ENCODE measurements around the gene SLC35D1. TPM values are rescaled to one million over a fixed set of nuclear protein-coding genes. Genes with fewer than 3 reads are reported as not detected.
A peak's percentile ranks its signal among the peaks of the same experiment; 100 is the strongest.

The SLC35D1 gene
- total and polyA plus RNA-seq, 2 of the 13 experiments (the other 11 are each of a cell fraction or from before 2014, with no cell fraction given), result 12.4 to 41.5 TPM

DNA sequence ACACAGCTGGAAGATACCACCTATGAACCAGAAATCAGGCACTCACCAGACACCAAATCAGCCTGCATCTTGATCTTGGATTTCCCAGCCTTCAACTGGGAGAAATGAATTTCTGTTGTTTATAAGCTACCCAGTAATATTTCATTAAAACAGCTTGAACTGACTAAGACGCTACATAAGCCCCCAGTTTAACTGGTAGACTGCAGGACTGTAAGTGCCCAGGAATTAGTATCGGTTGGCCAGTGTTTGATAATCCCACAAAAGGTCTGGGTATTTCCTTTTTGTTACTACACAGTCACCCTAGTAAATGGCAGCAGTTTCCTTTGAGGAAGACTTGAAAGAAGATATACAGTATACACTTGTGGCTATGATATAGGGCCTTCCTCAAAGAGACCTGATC lies 7.3 kb upstream of the SLC35D1 start (continued):
- TF ChIP-seq, protein P1, sequence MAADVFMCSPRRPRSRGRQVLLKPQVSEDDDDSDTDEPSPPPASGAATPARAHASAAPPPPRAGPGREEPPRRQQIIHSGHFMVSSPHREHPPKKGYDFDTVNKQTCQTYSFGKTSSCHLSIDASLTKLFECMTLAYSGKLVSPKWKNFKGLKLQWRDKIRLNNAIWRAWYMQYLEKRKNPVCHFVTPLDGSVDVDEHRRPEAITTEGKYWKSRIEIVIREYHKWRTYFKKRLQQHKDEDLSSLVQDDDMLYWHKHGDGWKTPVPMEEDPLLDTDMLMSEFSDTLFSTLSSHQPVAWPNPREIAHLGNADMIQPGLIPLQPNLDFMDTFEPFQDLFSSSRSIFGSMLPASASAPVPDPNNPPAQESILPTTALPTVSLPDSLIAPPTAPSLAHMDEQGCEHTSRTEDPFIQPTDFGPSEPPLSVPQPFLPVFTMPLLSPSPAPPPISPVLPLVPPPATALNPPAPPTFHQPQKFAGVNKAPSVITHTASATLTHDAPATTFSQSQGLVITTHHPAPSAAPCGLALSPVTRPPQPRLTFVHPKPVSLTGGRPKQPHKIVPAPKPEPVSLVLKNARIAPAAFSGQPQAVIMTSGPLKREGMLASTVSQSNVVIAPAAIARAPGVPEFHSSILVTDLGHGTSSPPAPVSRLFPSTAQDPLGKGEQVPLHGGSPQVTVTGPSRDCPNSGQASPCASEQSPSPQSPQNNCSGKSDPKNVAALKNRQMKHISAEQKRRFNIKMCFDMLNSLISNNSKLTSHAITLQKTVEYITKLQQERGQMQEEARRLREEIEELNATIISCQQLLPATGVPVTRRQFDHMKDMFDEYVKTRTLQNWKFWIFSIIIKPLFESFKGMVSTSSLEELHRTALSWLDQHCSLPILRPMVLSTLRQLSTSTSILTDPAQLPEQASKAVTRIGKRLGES (CRISPR knock-in tag; IDR thresholded peaks at IDR 0.05; ENCODE audit: borderline replicate concordance), result no peak
- no peak for TF ChIP-seq MEIS1 (CRISPR knock-in tag; IDR thresholded peaks at IDR 0.05; ENCODE audit: borderline replicate concordance)
- no peak for TF ChIP-seq THYN1 (CRISPR knock-in tag; IDR thresholded peaks at IDR 0.05; ENCODE audit: borderline replicate concordance, low read depth)
- no peak for TF ChIP-seq ZNF3 (CRISPR knock-in tag; IDR thresholded peaks at IDR 0.05)
- TF ChIP-seq, protein P2, sequence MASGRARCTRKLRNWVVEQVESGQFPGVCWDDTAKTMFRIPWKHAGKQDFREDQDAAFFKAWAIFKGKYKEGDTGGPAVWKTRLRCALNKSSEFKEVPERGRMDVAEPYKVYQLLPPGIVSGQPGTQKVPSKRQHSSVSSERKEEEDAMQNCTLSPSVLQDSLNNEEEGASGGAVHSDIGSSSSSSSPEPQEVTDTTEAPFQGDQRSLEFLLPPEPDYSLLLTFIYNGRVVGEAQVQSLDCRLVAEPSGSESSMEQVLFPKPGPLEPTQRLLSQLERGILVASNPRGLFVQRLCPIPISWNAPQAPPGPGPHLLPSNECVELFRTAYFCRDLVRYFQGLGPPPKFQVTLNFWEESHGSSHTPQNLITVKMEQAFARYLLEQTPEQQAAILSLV (CRISPR knock-in tag; IDR thresholded peaks at IDR 0.05; ENCODE audit: borderline replicate concordance), result no peak
- no peak for TF ChIP-seq ZNF607 (CRISPR knock-in tag; IDR thresholded peaks at IDR 0.05; ENCODE audit: borderline replicate concordance)
- no peak for TF ChIP-seq GABPB1 (CRISPR knock-in tag; IDR thresholded peaks at IDR 0.05)
- TF ChIP-seq ZSCAN21 (CRISPR knock-in tag; IDR thresholded peaks at IDR 0.05; ENCODE audit: borderline replicate concordance), result no peak

DNA sequence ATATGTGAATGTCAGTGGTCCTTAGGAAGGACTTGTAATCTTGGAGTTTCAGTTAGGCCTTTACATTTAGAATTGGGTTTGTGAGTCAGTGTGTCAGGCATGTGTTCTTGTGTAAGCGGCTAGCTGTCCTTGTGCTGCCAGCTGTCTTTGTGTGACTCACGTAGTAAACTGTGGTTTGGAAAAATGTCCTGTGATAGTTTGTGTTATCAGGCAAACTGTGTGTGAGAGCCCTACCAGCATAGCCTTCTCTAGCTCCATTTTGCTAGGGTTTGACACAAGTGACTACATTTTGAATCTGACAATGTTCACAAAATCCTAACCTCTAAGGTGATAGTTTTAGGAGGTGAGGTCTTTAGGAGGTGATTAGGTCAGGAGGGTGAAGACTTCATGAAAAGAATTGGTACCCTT lies 6.9 kb upstream of the SLC35D1 start:
- Histone ChIP-seq H3K9me3 (ENCODE audit: low read length) (no peaks in the 10 kb centered on the region), H3K36me3 (replicated peaks in 1 of 2; ENCODE audit: control insufficient read depth in 1 of 2, insufficient read depth in 2 of 2, low read length in 2 of 2) (no peaks in the 10 kb centered on the region), H3K79me2 (ENCODE audit: insufficient read depth, low read length) (no peaks in the 10 kb centered on the region), H3K4me3 (replicated peaks in 1 of 3; ENCODE audit: insufficient read depth in 1 of 3, low read depth in 2 of 3, low read length in 3 of 3) (no peak overlapping the region), H3K9ac (ENCODE audit: insufficient read depth, low read depth, low read length) (no peak overlapping the region), H2AFZ (ENCODE audit: low read length) (no peak overlapping the region), H3K27ac (ENCODE audit: extremely low read length, insufficient read depth, low read length) (no peak overlapping the region), H3K27me3 (ENCODE audit: control insufficient read depth in 1 of 2, insufficient read depth in 2 of 2, low read length in 2 of 2) (no peaks in the 10 kb centered on the region; a peak in 1 of 5 replicates), H4K20me1 (ENCODE audit: insufficient read depth, low read length) (no peaks in the 10 kb centered on the region), H3K4me2 (ENCODE audit: low read depth, low read length) (no peak overlapping the region), H3K4me1 (ENCODE audit: insufficient read depth, low read length) (peaks cover 30% of the 10 kb centered on the region)
- DNase-seq (ENCODE audit: low spot score) (peak; percentile 54), FAIRE-seq (no peak), ATAC-seq (peak; percentile 72)
- WGBS (ENCODE audit: low lambda C conversion rate), result 8% methylated on average over 2 of the region's 2 CpGs
- ChIA-PET POLR2A (no interaction called here), CTCF (ENCODE audit: low intra/inter-chr PET ratio, low total read pairs) (no interaction called here)
- in situ Hi-C loops (cut with HindIII; ENCODE audit: extremely low pct_ligation_motif_present, low pct_unique_long_range_greater_than_20kb), result no loop called here
- BruUV-seq (replicated peaks), result no TSS peak
- intact Hi-C loops (cut with micrococcal nuclease; ENCODE audit: unreplicated experiment), result no loop called here
- TF ChIP-seq EZH2 (conservative IDR thresholded peaks at IDR 0.05; ENCODE audit: low read depth, low read length) (no peak), CHD4 (IDR thresholded peaks at IDR 0.05; ENCODE audit: borderline replicate concordance, low read length) (no peak), ZNF335 (CRISPR knock-in tag; IDR thresholded peaks at IDR 0.05) (peak; percentile 59; the same call in 1 of the 2 replicates), CEBPB (IDR thresholded peaks at IDR 0.05; ENCODE audit: borderline replicate concordance, low read depth, low read length) (peak; percentile 72; the same call in 1 of the 2 replicates), TRIM24 (CRISPR knock-in tag; IDR thresholded peaks at IDR 0.05) (no peak), CREB1 (IDR thresholded peaks at IDR 0.05) (peak; percentile 16; the same call in 1 of the 2 replicates), CREB1 (CRISPR knock-in tag; IDR thresholded peaks at IDR 0.05) (no peak), KLF9 (CRISPR knock-in tag; IDR thresholded peaks at IDR 0.05; ENCODE audit: low read depth) (no peak)
- TF ChIP-seq, protein P3, sequence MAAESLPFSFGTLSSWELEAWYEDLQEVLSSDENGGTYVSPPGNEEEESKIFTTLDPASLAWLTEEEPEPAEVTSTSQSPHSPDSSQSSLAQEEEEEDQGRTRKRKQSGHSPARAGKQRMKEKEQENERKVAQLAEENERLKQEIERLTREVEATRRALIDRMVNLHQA (CRISPR knock-in tag; IDR thresholded peaks at IDR 0.05), result no peak
- TF ChIP-seq, protein P4, sequence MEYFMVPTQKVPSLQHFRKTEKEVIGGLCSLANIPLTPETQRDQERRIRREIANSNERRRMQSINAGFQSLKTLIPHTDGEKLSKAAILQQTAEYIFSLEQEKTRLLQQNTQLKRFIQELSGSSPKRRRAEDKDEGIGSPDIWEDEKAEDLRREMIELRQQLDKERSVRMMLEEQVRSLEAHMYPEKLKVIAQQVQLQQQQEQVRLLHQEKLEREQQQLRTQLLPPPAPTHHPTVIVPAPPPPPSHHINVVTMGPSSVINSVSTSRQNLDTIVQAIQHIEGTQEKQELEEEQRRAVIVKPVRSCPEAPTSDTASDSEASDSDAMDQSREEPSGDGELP (IDR thresholded peaks at IDR 0.05; ENCODE audit: borderline replicate concordance, low read depth), result peak; percentile 82
